Activated CD4-positive, alpha-beta memory T cell treated with anti-CD3 and anti-CD28 coated beads, Interleukin-2, amount 10 ng/mL, durations not matched to agents 7 days and 5 days (primary cell): ENCODE data around the gene MOGAT2. TPM values are rescaled to one million over a fixed set of nuclear protein-coding genes. Genes with fewer than 3 reads are reported as not detected.
"Not testable (repeated sequence)": the region's sequence is repeated elsewhere in the genome, so short reads cannot be mapped to it uniquely, and the experiment has no call there.

Experiments
- CTCF ChIA-PET: fragments of 350-600 bp; sonication (Branson Sonifier 250); formaldehyde crosslinking; loops from one replicate; lab custom pipeline; 2021; ENCODE audit warnings: antibody characterized with exemption, inconsistent platforms; lab: Charles Lee
- POLR2A ChIA-PET: fragments of 350-600 bp; sonication (Branson Sonifier 250); formaldehyde crosslinking; loops from one replicate; lab custom pipeline; 2021; ENCODE audit warnings: antibody characterized with exemption; lab: Charles Lee
- DNase-seq: peaks from one replicate; pipeline ENCODE4 v3.0.0-alpha.2; 2020
- H3K27ac Mint-ChIP-seq: one replicate; pipeline ENCODE4 v1.8.0; 2021; ENCODE audit warnings: mild to moderate bottlenecking, mixed read lengths
- H3K27me3 Mint-ChIP-seq: one replicate; pipeline ENCODE4 v1.8.0; 2021; ENCODE audit warnings: mixed read lengths
- H3K36me3 Mint-ChIP-seq: one replicate; pipeline ENCODE4 v1.8.0; 2021; ENCODE audit warnings: low read depth, mixed read lengths
- H3K4me1 Mint-ChIP-seq: one replicate; pipeline ENCODE4 v1.8.0; 2021; ENCODE audit warnings: mixed read lengths
- H3K4me3 Mint-ChIP-seq: one replicate; pipeline ENCODE4 v1.8.0; 2021; ENCODE audit warnings: mild to moderate bottlenecking, mixed read lengths
- H3K9me3 Mint-ChIP-seq: one replicate; pipeline ENCODE4 v1.8.0; 2021; ENCODE audit warnings: mixed read lengths
- total RNA-seq, 2 experiments: library from RNA; stranded (reverse); gene quantifications; one replicate each; pipeline ENCODE4 v1.2.3, GENCODE V29; 2021

Gene MOGAT2
- total RNA-seq, 2 experiments from 2014 or later, result not detected

DNA sequence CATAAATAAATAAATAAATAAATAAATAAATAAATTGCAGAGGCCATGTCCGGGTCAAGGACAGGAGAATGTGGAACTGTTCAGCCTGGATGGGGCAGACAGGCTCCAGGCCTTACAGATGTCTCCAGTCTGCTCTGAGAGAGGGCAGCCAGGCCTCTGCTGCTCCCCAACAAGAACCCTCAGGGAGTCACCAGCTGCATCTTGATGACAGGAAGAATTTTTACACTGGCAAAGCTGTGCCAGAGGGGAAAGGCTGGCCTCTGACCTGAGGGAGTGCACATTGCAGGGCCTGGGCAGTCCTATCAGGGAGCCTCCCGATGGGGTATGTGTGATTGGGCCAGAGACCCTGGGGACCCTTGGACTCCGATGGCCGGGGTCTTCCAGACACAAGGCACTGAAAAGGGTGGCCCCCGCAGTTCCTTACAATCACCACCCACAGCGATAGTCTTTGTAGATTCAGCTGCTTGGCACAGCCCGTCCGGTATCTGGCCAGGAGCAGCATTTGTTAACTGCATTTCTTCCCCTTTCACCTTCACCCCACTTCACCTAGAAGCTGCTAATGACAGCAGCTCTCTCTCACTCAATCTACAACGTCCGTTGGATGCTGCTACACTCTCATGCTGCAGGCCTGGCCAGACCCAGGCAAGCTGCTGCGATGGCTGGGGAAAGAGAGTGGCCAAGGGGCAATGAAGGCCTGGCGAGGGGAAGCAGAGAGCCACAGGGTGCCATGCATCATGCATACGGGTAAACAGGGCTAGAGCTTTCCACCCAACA, 8.1 kb downstream of the MOGAT2 start:
- Mint-ChIP-seq H3K27me3 (peaks cover 1% of the 10 kb centered on the region), H3K36me3 (no peaks in the 10 kb centered on the region), H3K4me3 (no peak overlapping the region), H3K9me3 (no peaks in the 10 kb centered on the region), H3K27ac (no peak overlapping the region), H3K4me1 (peaks cover 2% of the 10 kb centered on the region)
- no peak for DNase-seq
- ChIA-PET POLR2A (no interaction called here), CTCF (interaction anchor here (0.7 to 1.5 kb wide), 6 partner anchors 12 to 143 kb away, joined by 3 to 4 read pairs (median 3); partner anchors contain the start of gene DGAT2)

GRCh38 chr11:75728992-75729391, 11.4 kb downstream of the MOGAT2 start:
- H3K27me3 Mint-ChIP-seq, result peaks cover 6% of the 10 kb centered on the region

GRCh38 chr11:75731095-75731494, 13.5 kb downstream of the MOGAT2 start:
- H3K4me3 Mint-ChIP-seq, result no peak overlapping the region
- no peak overlapping the region for H3K27ac Mint-ChIP-seq
- no peaks in the 10 kb centered on the region for H3K9me3 Mint-ChIP-seq
- H3K36me3 Mint-ChIP-seq, result no peaks in the 10 kb centered on the region
- H3K4me1 Mint-ChIP-seq, result peaks cover 10% of the 10 kb centered on the region
- H3K27me3 Mint-ChIP-seq, result peaks cover 8% of the 10 kb centered on the region
- DNase-seq, result no peak
- POLR2A ChIA-PET, result no interaction called here
- CTCF ChIA-PET, result interaction anchor here (1.3 kb wide), 1 partner anchor 25 kb away, joined by 3 read pairs; no protein-coding TSS in a partner anchor

More at GRCh38 chr11:75728992-75729391, 11.4 kb downstream of the MOGAT2 start:
- no peak overlapping the region for H3K27ac Mint-ChIP-seq
- no peak overlapping the region for H3K4me3 Mint-ChIP-seq
- no peaks in the 10 kb centered on the region for H3K9me3 Mint-ChIP-seq
- DNase-seq, result no peak
- ChIA-PET POLR2A (no interaction called here), CTCF (no interaction called here)
- H3K4me1 Mint-ChIP-seq, result peaks cover 2% of the 10 kb centered on the region
- H3K36me3 Mint-ChIP-seq, result no peaks in the 10 kb centered on the region

DNA sequence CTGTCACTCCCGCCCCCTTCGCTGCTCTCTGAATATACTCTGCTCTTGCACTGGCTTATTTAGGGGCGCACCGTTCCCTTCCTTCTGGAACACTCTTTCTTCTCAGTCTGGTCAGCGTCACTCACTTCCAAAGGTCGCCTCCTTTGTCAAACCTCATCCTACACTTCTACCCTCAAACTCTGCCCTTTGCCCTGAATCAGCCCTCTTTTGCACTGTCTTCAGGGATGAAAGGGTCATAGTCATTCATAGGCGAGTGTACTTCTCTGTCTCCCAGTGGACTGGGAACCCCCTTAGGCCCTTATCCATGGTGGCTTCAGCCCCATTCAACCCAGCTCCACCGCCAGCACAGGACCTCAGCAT, 15.4 kb downstream of the MOGAT2 start:
- Mint-ChIP-seq H3K36me3 (no peaks in the 10 kb centered on the region), H3K4me1 (peaks cover 10% of the 10 kb centered on the region), H3K4me3 (no peak overlapping the region), H3K9me3 (no peaks in the 10 kb centered on the region), H3K27ac (no peak overlapping the region), H3K27me3 (peaks cover 11% of the 10 kb centered on the region)
- POLR2A ChIA-PET, result no interaction called here
- DNase-seq, result no peak
- CTCF ChIA-PET, result no interaction called here

DNA sequence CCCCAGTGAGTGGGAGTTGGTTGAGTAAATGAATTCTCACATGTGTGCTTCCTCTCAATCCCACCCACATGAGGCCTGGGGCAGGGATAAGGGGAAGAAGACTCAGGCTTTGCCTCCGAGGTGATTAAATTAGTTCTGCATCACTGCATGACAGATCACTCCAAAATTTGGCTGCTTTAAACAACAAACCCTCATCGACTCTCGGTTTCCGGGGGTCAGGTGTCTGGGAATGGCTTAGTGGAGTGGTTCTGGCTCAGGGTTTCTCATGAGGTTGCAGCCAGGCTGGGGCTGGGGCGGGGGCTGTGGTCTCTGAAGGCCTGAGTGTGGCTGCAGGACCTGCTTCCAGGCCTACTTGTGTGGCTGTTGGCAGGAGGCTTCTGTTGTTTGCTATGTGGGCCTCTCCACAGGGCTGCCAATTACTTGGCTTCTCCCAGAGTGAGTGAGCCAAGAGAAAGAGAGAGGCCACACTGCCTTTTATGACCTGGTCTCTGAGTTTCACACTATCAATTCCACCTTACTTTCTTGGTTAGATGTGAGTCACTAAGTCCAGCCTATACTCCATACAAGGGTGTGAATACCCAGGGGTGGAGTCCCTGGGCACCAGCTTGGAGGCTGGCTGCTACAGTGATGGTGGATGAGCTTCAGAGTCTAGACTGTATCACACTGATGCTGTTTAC, 15.9 kb downstream of the MOGAT2 start:
- no peaks in the 10 kb centered on the region for H3K9me3 Mint-ChIP-seq
- DNase-seq, result no peak
- H3K36me3 Mint-ChIP-seq, result no peaks in the 10 kb centered on the region
- peaks cover 11% of the 10 kb centered on the region for H3K27me3 Mint-ChIP-seq
- peaks cover 10% of the 10 kb centered on the region for H3K4me1 Mint-ChIP-seq
- ChIA-PET CTCF (no interaction called here), POLR2A (no interaction called here)
- no peak overlapping the region for H3K27ac Mint-ChIP-seq
- H3K4me3 Mint-ChIP-seq, result no peak overlapping the region

DNA sequence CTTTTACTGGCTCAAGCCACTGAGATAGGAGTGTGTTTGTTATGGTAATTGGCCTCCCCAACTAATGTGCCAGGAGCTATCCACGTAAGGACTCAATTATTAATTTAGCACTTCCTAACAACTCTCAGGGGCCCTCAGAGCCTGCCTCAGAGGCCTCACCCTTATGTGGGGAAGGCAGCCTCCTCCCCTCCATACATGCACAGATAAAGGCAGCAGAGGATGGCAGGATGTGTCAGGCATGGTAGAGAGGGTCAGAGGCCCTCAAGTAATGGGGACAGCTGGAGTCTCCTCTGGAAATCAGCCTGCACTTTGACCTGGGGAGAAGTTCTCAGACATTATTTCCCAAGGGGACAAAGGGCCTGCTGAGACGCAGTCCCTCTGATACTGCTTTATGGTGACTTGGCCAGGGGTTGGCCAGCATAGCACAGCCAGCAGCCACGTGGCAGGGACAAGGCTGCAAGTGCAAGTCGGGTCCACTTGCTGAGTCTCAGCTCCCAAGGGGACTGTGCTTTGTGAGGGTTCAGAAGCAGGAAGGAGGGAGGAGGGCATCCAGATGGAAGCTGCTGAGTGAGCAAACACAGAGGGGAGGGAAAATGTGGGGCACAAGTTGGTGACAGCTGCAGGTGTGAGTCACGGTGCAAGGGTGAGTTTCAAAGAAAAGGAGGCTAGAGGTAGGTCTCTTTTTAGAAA, 17.0 kb downstream of the MOGAT2 start:
- peaks cover 10% of the 10 kb centered on the region for H3K4me1 Mint-ChIP-seq
- H3K9me3 Mint-ChIP-seq, result no peaks in the 10 kb centered on the region
- DNase-seq, result no peak
- no peak overlapping the region for H3K4me3 Mint-ChIP-seq
- H3K27ac Mint-ChIP-seq, result no peak overlapping the region
- no peaks in the 10 kb centered on the region for H3K36me3 Mint-ChIP-seq
- ChIA-PET POLR2A (no interaction called here), CTCF (no interaction called here)
- peaks cover 17% of the 10 kb centered on the region for H3K27me3 Mint-ChIP-seq

DNA sequence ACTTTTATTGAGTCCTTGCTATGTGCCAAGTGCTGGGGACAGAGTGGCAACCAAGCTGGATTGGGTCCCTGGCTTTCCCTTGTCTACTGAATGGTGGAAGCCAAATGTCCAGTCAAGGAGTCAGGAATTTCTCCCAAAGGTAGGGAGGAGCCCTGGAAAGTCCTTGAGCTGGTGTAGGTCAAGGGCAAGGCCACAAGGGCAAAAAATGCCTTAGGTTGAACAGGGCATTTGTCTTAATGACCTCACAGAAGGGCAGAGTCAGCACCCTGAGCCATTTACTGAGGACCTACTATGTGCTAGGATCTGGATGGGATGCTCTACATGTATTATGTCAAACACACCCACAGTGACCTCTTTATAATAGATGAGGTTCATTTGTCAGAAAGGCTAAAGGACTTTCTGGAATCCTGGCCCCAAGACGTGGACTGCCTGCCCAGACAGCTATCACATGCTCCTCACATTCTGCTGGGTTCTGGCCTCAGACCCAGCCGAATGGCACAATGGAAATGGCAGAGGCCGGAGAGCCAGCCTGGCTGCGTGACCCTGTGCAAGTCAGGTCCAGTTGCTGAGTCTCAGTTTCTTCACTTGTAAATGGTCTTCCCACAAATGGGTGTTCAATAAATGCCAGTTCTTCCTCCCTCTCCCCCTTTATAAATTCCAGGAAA, 17.7 kb downstream of the MOGAT2 start:
- Mint-ChIP-seq H3K27ac (no peak overlapping the region), H3K4me3 (no peak overlapping the region), H3K27me3 (peaks cover 20% of the 10 kb centered on the region), H3K9me3 (no peaks in the 10 kb centered on the region), H3K4me1 (peaks cover 10% of the 10 kb centered on the region), H3K36me3 (no peaks in the 10 kb centered on the region)
- POLR2A ChIA-PET, result no interaction called here
- CTCF ChIA-PET, result interaction anchor here (0.6 to 2.3 kb wide), 2 partner anchors 29 to 158 kb away, joined by 5 to 10 read pairs; no protein-coding TSS in a partner anchor
- no peak for DNase-seq

- Mint-ChIP-seq H3K27me3 (peaks cover 23% of the 10 kb centered on the region), H3K36me3 (no peaks in the 10 kb centered on the region), H3K9me3 (no peaks in the 10 kb centered on the region), H3K4me3 (no peak overlapping the region), H3K4me1 (peaks cover 10% of the 10 kb centered on the region), H3K27ac (no peak overlapping the region)
- DNase-seq, result no peak
- ChIA-PET CTCF (interaction anchor here (1.3 to 2.3 kb wide), 2 partner anchors 14 to 31 kb away, joined by 3 to 10 read pairs; no protein-coding TSS in a partner anchor), POLR2A (no interaction called here)
Observed at GRCh38 chr11:75737314-75737713, 19.7 kb downstream of the MOGAT2 start.

GRCh38 chr11:75740681-75741080, 23.0 kb downstream of the MOGAT2 start:
- Mint-ChIP-seq H3K9me3 (no peaks in the 10 kb centered on the region), H3K27ac (no peak overlapping the region), H3K36me3 (no peaks in the 10 kb centered on the region), H3K4me1 (peaks cover under 1% of the 10 kb centered on the region), H3K27me3 (peaks cover 29% of the 10 kb centered on the region), H3K4me3 (no peak overlapping the region)
- POLR2A ChIA-PET, result no interaction called here
- CTCF ChIA-PET, result no interaction called here
- no peak for DNase-seq

GRCh38 chr11:75743159-75743558, 25.5 kb downstream of the MOGAT2 start:
- H3K27ac Mint-ChIP-seq, H3K4me1 Mint-ChIP-seq, H3K9me3 Mint-ChIP-seq, DNase-seq, POLR2A ChIA-PET, H3K4me3 Mint-ChIP-seq, H3K36me3 Mint-ChIP-seq: not testable (repeated sequence)
- peaks cover 36% of the 10 kb centered on the region for H3K27me3 Mint-ChIP-seq
- CTCF ChIA-PET, result interaction anchor here (0.6 kb wide), 1 partner anchor 85 kb away, joined by 4 read pairs; no protein-coding TSS in a partner anchor

GRCh38 chr11:75743711-75744563, 26.3 kb downstream of the MOGAT2 start:
- ChIA-PET POLR2A (no interaction called here), CTCF (interaction anchor here (0.6 kb wide), 1 partner anchor 85 kb away, joined by 4 read pairs; no protein-coding TSS in a partner anchor)
- no peaks in the 10 kb centered on the region for H3K9me3 Mint-ChIP-seq
- peaks cover 33% of the 10 kb centered on the region for H3K27me3 Mint-ChIP-seq
- no peaks in the 10 kb centered on the region for H3K36me3 Mint-ChIP-seq
- no peak for DNase-seq
- H3K4me3 Mint-ChIP-seq, result no peak overlapping the region
- H3K4me1 Mint-ChIP-seq, result peaks cover 5% of the 10 kb centered on the region
- H3K27ac Mint-ChIP-seq, result no peak overlapping the region

GRCh38 chr11:75745807-75746206, 28.2 kb downstream of the MOGAT2 start:
- Mint-ChIP-seq H3K4me3 (no peak overlapping the region), H3K9me3 (no peaks in the 10 kb centered on the region), H3K27me3 (peaks cover 26% of the 10 kb centered on the region), H3K4me1 (peaks cover 5% of the 10 kb centered on the region), H3K36me3 (no peaks in the 10 kb centered on the region), H3K27ac (no peak overlapping the region)
- no peak for DNase-seq
- POLR2A ChIA-PET, result no interaction called here
- CTCF ChIA-PET, result no interaction called here
